GM18519 (cell line): ENCODE measurements around the gene SLC15A1.
"Not testable (repeated sequence)": the region's sequence is repeated elsewhere in the genome, so short reads cannot be mapped to it uniquely, and the experiment has no call there.

Experiments used
- ATAC-seq: cut with Tn5 transposase; IDR thresholded peaks from one replicate; pipeline ENCODE4 v1.9.1; 2021; ENCODE audit warnings: mild to moderate bottlenecking, moderate library complexity; ENCODE audit not compliant: unreplicated experiment, low FRiP score

Gene SLC15A1

DNA sequence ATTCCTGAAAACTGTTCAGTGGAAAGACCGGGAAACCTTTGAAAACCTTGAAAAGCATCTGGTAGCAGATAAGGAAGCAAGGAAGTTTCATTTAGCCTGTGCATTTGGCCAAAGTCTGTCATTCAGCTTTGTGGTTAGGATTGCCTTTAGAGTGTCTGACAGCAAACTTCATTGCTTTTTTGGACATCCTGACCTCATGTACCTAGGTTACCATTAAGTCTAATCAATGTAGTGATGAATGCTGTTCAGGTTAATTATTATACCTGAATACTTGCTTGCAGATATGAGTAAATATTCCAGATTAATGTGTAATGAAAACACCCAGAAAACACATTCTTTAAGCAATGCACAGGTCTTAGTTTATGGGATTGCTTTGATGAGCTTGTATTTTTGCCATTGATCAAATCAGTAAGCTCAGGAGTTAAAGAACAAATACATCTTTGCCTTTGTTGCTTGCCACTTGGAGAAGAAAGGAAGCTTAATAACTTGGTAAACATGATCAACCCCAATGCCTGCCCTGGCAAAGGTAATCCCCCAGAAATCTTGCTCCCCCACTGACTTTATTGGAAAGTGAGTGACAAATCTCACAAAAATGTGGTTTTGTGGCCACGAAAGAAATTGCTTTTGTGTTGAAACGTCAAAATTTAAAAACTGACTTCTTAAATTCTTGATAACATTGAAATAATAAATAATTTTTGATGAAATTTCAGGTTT, 87.4 kb downstream of the SLC15A1 start:
- ATAC-seq: no peak

DNA sequence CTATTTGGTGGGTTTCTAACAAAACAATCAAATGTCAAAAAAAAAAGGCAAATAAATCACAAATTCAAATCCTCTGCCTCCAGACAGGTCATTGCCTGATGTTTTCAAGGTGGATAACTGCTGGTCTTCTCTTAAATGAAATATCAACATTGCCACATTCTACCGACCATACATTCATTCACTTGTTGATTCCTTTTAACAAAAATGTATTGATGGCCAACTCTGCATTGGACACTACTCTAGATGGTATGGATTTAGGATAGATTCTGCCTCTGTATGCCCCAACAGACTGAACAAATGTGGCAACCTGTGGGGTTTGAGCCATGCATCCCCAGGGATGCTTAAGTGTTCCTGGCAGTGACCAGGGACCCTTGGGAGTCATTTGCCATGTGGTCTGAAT, 88.0 kb downstream of the SLC15A1 start:
- ATAC-seq: no peak

DNA sequence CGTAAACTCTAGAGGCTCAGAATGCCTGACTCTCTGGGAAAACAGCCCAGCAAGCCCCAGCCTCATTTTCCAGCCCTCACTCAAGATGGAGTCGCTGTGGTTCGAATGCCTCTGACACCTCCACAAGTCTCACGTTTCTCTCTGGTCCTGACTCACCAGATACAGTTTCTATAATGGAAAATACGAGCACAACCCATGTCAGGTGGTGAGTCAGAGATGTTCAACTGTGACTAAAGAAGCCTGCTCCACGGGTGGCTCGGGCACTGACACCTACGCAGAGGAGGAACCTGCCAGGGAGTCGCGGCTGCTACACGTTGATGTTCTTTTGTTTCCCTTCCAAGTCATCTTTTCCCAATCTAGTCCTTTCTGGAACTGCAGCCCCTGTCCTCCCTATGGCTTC, 88.4 kb downstream of the SLC15A1 start:
- no peak for ATAC-seq

DNA sequence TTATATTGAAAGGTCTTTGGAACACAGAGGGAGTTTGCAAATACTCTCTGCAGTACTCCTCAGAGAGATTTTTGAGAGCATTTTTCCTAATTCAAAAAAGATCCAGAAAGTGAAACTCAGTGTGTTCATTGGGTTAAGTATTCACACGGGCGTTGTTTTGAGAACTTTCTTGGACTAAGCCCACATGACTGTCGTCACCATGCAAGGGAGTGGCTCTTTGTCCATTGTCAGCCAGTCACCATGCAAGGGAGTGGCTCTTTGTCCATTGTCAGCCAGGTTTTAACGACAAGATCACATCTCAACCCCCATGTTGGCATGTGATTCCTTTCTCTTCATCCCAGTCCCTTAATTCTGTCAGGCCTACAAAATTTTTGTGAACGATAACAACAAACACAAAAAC, 94.3 kb downstream of the SLC15A1 start:
- no peak for ATAC-seq

DNA sequence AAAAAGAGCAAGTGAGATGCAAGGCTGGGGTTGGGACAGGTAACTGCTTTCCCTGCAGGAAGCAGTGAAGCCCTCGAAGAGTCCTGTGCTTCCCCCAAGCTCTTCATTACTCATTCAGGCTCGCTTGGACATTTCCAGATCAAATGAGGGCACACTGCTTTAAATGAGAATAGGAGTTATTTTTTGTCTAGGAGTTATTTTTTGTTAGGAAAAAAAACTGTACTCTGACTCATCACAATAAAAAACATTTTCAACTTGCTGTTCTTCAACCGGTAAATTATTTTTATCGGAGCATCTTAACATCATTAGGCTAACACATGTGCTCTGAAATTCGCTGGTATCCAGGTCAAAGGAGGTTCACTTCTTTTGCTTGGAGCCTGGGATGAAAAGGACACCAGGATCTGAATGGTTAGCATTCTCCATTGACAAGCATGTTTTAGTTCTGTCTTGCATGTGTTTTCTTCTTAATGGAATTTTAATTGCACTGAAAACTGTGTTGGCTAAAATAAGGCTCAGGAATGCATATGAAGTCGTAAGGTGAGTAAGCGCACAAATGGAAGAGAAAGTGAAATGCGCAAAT, 94.9 kb downstream of the SLC15A1 start:
- no peak for ATAC-seq

DNA sequence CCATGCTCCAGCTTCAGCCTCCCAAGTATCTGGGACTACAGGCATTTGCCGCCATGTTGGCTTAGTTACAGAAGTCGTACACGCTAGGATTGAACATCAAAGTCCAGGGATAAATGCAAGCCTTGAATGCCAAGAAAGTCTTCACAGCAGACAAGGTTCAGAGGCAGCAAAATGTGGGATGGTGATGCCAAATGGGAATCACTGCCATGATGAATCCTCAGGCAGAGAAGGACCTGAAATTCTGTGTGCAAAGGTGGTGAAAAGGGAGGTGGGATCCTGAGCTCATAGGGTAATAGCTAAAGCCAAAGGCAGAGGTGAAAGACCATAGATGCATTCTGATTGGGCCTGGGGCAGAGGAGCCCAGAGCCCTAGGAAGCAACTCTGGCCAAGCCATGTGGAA, 96.2 kb downstream of the SLC15A1 start:
- no peak for ATAC-seq

DNA sequence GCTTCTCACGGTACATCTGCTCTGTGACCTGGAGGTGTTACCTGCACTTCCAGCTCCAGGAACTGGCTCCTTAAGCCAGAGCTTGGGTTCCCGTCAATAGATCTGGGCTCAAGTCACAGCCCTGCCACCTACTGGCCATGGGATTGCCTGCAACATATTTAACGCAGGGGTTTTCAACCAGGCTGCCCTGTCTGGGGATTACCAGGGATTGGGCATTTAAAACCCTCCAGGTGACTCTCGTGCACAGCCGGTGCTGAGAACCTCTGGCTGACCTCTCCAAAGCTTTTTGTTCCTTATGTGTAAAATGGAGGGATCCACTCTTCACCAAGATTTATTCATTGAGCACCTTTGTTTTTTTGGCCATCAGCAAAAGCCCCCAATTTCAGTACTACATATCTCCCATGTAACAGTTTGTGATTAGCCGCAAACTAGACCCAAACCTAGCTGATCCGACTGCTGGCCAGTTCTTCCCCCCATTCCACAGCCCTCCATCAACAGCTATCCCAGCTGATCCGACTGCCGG, 98.9 kb downstream of the SLC15A1 start:
- peak; percentile 88 for ATAC-seq

DNA sequence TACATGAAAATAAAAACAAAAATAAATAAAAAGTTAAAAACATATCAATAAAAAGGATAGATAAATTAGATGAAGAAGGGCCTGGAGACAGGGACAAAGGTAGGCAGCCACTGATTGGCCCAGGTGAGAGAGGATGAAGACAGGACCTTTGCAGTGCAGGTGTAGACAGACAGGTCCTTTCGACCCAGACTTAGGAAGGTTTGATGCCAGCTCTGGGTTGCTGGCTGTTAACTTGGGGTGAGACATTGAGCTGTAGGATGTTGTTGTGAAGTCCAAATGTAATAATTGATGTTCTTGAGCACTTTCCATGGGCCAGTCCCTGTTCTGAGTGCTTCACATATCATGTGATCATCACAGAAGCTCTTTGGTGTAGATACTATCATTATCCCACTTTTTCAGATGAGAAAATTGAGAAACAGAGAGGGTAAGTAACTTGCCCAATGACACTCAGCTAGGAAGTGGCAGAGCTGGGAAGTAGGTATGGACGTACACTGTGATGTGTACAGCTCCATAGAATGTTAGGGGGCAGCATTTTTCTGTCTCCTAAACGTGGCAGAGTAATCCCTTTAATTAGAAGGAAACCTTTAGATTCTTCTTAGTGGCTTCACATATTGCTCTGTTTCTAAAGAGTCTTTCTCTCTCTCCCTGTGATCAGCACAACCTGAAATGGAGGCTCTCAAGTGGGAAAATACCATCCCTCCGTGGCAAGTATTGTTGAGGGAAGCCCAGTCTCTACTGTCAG, 99.6 kb downstream of the SLC15A1 start:
- no peak for ATAC-seq

DNA sequence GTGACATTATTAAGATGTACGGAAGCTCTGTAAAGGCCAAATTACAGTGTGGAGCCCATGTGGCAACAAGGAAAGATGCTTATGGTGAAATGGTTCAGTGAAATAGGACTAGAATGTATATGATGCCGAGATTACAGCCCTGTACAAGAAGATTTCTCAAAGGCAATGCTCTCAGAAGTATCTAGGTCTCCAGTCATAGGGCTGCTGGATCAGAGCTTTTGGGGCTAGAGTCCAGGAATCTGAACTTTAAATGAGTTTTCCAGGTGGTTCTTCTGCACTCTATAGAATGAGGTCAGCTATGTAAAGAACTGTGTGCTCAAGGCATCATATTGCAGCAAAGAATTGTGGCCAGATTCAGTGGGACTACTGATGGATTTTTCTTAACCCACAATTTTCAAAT, 100.2 kb downstream of the SLC15A1 start:
- ATAC-seq: no peak

DNA sequence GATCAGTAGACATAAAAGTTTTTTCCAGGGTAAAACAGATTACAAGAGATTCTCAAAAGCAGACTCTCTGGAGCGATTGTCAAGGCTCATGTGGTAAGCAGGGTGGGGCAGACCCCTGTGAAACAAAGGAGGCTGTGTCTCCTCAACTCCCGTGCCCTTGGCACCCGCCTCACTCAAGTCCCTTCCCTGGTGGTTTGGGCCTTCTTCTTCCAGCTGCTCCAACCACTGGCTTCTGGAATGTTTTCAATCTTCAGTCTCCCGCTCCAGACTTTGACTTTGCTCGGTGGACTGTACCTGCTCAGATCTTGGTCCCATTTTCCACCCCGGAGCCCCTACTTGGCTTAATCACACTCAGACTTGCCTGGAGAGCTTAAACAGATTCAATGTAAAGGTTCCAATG, 100.7 kb downstream of the SLC15A1 start:
- no peak for ATAC-seq

DNA sequence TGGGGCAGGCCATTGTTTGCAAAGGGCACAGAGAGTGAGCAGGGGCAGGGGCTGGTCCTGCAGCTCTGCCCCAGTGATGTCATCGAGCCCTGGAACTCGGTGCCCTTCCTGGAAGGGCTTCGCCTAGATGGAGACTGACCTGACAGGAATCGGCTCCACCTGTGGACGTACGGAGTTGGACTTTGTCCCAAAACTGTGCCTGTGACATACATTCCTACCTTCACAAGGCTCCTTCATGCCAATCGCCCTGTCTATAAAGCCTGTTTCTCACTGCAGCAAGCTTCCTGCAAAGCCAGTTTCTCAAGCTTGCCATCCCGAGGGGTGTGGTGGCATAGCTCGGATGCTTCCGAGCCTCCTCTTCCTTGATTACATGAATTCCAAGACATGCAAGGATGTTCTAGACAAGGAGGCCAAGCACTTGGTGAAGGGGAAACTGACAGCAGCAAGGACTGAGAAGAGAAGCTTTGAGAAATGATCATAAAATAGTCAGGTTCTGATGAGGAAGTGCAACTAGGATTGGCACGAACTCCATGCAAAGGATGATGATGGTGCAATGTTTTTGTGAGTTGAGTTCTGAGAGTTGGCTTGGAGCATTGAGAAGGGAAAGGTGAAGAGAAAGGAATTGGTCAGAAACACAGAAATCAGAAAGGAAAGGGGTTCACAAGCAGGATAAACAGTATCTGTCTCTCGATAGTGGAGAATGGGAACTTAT, 101.9 kb downstream of the SLC15A1 start:
- ATAC-seq: no peak

DNA sequence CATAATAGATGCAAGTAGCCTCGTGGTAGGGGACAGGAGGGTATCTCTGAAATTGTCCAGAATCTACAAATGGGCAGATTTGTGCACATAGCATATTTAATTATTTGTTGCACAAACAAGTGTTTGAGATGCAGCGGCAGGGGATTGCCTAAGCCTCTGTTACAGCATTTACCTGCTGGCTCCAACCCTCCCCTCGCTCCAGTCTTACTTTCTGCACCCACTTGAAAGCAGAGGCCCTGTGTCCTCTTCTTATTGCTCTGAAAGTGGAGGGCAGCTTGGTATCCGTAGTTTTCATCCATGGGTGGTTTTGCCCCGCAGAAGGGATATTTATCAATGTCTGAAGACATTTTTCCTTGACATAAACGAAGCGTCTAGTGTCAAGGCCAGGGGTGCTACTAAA, 102.6 kb downstream of the SLC15A1 start:
- ATAC-seq: no peak

DNA sequence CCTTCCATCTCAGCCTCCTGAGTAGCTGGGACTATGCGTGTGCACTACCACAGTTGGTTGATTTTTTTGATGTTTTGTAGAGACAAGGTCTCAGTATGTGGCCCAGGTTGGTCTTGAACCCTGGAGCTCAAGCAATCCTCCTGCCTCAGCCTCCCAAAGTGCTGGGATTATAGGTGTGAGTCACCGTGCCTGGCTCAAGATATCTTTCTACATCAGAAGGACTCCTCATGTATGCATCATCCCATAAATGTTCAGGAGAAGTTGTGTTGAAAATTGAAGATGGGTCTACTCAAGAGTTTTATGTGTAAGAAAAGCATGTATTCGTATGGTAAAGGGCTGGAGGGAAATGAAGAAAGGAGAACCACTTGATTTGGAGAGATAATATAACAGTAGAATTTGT, 103.8 kb downstream of the SLC15A1 start:
- no peak for ATAC-seq

DNA sequence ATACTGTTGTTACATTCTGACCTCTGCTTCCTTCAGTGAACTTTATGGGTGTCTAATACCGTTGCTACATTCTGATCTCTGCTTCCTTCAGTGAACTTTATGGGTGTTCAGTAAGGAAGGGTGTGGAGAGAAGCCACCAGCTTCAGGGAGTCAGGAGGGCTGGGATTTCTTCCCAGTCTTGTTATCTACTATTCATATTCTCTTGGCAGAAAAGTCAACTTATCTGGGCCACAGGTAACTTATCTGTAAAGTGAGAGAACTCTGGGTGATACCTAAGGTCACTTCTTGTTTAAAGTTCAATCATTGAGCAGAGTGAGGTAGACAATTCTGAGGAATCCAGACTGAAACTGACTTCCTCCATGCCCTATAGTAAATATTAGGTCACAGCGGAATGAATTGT, 104.3 kb downstream of the SLC15A1 start:
- ATAC-seq: no peak

DNA sequence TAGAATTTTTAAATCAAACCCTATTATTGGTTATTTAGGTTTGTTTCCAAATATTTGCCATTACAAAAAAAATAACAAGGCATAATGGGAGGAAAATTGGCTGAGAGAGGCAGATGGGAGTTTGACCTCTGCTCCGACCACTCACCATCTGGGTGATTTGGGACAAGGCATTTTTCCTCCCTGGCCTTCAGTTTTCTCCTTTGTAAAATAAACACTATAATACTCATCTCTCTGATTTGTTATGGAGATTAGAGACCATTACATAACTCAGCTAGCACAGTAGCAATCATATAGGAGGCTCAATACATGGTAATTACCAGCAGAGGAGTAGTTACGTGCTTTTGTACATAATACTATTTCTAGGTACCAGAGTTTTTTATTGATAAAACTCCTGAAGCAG, 105.4 kb downstream of the SLC15A1 start:
- ATAC-seq: no peak

DNA sequence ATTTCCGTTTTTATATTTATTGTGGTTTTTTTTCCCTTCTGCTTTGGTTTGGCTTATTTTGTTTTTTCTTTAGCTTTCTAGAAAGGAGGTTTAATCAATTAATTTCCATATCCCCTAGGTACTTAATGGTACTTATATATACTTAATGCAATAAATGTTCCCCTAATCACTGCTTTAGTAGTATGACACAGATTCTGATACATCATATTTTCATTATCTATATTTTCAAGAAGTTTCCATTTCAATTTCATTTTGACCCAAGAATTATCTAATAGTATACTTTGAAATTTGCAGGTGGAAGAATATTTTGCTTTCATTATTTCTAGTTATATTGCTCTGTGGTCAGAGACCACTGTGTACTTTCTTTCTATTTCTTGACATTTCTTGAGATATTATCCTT, 109.0 kb downstream of the SLC15A1 start:
- no peak for ATAC-seq

DNA sequence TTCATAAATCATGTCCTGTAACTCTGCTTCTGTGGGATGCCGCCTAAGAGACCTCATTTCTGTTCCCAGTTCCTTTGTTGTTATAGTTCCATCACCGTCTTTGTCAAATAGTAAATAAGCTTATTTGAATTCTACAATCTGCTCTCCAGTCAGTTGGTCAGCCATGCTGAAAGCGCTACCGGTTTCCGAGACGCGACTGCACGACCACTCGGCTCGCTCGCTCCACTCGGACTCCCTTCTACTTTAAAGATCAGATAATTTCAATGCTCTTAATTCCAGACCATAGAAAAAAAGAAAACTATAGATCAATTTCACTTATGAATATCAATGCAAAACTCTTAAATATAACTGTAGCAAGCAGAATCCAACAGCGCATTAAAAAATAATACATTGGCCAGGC, 111.4 kb downstream of the SLC15A1 start:
- ATAC-seq: no peak

DNA sequence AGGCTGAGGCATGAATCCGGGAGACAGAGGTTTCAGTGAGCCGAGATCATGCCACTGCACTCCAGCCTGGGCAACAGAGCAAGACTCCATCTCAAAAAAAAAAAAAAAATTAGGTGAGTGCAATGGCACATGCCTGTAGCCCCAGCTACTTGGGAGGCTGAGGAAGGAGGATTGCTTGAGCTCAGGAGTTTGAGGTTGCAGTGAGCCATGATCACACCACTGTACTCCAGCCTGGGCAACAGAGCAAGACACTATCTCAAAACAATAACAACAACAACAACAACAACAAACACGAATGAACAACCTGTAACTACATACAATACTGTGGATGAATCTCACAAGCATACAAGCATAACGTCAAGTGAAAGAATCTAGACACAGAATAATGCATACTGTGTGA, 112.7 kb downstream of the SLC15A1 start:
- ATAC-seq: not testable (repeated sequence)

DNA sequence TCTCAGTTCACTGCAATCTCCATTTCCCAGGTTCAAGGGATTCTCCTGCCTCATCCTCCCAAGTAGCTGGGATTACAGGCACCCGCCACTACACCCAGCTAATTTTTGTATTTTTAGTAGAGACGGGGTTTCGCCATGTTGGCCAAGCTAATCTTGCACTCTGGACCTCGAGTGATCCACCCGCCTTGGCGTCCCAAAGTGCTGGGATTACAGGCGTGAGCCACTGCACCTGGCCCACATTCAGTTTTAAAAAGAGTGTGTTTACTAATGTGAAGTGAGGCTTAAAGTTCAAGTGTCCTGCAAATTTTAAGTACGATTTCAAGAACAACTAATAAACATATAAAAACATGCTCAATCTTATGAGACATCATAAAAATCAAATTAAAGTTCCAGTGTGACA, 114.1 kb downstream of the SLC15A1 start:
- not testable (repeated sequence) for ATAC-seq
